Astrocyte of the hippocampus (primary cell): ENCODE measurements around the gene TARS1.
"Not testable (repeated sequence)": the region's sequence is repeated elsewhere in the genome, so short reads cannot be mapped to it uniquely, and the experiment has no call there.

ENCODE experiments used
- DNase-seq: peaks from one replicate; pipeline ENCODE4 v3.0.0; 2011; ENCODE audit warnings: low read depth, low spot score

The TARS1 gene

DNA sequence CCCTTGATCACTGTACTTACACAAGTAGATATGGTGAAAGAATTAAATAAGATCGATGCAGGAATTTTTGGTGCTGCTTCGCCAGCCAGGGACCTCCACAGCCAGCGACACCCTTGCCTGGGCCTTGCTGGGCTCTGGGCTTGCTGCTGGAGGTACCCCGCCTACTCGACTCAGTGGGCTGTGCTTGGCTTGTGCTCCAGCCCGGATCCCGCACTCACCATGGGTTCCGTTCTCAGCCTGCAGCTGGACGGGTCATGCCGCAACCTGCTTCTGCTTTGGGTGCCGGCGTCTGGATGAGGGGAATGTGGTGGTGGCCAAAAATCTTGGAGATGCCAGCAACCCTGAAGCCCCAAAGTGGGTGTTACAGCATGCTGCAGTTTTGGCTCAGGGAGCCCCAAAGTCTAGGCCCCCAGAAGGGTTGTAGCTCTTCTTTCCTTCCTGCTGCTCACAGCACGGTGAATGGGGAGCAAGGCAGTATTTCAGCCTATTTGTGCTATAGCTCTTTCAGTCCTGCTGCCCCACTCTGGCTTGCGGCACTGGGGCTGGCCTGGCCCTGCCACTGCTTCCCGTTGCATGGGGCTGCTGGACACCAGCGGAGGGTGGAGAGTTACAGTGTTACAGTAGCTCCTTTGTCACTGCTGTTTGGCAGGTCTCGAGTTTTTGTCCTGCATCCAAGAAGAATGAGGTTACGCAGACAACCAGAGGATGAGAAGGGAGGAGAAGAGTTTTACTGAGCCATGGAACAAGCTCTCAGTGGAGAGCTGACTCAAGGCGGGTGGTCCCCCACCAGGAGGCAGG is 48.0 kb downstream of the TARS1 start:
- DNase-seq = no peak

DNA sequence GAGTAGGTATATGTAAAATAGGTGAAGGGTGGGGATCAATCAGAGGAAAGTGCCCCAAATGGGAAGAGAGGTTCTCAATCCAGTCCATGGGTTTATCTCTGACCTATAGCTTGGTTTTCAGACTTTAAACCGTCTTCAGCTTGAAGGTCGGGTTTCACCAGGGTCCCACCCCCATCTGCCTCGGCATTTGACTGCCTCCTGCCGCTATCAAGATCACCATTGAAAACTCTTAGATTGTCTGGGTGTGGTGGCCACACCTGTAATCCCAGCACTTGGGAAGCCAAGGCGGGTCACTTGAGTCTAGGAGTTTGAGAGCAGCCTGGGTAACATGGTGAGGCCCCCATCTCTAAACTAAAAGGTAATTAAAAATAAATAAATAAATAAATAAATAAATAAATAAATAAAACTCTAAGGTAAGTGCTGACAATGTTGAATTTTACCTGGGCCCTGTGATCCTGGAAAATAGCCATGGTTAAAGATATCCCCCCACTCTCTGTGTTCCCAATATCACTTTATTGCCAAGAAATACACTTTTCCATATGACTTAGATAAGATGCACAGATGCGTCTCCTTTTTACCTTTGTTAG is 48.8 kb downstream of the TARS1 start:
- no peak for DNase-seq

DNA sequence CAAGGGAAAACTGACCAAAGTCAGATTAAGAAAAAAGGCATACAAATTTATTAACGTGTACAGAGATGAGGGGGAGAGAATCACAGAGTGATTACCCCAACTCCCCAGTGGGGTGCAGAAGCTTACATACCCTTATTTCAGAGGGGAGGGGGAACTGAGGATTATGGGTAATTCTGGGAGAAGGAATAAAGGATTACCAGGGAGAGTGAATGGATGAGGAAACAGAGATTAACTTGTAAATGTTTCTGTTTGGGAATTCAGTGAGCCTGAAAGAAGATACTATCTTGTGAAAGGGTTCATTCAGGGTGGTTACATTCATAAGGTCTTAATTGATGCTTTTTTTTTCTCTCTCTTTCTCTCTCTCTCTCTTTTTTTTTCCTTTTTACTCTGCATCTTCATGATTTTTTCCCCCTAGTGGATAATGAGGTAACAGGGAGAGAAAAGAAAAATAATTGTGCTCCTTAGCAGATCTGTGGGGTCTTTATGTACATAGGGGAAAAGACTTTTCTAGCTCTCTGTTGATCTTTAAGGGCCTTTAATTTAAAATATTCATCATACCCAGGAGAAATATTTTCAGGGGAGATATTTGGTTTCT is 49.4 kb downstream of the TARS1 start:
- DNase-seq = no peak

DNA sequence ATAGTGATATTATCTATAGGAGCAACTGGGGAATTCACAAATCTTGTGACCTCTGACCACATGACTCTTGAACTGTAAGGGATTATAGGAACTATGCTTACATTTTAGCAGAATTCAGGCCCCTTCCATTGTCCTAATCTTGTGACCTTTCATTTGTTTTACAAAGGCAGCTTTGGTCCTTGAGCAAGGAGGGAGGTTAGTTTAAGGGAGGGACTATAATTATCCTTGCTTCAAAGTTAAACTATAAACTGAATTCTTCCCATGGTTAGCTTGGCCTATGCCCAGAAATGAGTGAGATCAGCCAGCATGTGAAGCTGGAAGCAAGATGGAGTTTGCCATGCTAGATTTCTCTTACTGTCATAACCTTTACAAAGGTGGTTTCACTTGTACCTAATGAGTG is 51.2 kb downstream of the TARS1 start:
- peak; percentile 36 for DNase-seq

DNA sequence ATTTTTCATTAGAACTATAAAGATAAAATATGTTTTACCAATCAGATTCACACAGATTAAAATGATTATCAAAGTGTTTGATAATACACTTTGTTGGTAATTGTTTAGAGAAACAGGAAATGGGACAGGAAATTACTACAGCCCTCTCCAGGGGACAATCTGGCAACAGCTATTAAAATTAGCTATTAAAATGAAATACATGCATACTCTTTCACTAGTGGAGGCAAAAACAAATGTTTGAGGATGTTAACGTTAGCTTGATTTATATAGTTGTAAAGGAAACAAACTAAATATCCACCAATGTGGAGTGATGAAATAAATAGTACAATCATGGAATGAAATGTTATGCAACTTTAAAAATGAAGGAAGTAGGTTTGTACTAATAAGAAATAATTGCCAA is 53.7 kb downstream of the TARS1 start:
- no peak for DNase-seq

DNA sequence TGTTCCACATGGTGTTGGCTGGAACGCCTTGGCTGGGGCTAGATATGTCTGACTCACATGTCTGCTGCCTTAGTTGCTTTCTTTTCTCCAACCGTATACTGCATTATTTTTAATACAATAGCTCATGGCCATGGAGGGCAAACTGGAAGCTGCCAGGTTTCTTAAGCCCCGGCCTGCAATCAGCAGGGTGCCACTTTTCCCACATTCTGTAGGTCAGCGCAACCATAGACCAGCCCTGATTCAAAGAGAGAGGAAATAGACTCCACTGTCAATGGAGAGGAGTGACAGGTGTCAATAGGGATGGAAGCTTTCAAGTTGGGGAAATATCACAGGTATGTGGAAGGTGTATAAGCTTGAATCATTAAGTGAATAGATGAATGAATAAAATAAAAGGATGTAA is 60.5 kb downstream of the TARS1 start:
- DNase-seq = no peak

DNA sequence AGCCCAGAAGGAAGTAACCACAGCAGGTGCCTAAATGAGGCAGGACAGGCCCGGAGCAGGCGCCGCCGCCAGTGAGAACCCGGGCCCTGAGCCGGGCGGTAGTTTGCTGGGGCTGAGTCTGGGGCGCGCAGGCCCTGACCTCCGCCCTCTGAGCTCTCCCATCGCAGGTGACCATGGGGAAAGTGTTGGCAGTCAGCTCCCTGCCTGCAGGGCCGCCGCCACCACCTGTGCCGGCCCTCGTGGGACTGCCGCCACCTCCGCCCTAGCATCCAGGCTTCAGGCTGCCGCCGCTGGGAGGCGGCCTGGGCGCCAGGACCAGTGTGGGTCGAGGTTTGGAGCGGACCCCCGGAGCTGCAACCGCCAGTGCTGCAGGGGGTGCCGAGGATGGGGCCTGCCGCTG is 61.1 kb downstream of the TARS1 start:
- DNase-seq = no peak

DNA sequence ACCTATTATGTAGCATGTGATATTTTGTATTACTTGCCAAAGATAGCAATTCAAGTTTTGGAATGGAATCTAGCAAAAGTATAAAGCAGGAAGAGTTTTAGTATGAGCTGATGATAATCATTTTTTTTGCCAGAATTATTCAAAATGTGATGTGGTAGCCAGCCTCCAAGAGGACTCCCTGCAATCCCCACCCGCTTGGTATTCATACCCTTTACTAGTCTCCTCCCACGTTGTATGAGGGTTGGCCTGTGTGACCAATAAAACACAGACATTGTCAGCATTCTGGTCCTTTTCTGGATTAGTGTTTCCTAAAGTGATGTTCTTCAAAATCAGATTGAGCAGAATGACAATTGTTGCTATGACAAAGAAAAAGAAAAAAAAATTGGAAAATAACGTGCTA is 63.8 kb downstream of the TARS1 start:
- no peak for DNase-seq

DNA sequence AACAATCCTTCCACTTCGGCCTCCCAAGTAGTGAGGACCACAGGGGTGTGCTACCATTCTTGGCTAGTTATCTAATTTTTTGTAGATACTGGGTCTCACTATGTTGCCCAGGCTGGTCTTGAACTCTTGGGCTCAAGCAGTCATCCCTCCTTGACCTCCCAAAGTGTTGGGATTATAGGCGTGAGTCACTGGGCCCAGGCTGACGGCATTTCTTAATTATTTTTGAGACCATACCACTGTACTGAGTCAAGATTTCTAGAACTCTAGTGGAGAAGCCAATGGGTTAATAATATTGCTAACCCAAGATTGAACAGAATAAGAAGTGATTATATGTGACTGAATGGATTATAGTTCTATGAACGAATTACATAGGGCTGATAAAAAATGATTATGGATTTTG is 66.7 kb downstream of the TARS1 start:
- DNase-seq = no peak

DNA sequence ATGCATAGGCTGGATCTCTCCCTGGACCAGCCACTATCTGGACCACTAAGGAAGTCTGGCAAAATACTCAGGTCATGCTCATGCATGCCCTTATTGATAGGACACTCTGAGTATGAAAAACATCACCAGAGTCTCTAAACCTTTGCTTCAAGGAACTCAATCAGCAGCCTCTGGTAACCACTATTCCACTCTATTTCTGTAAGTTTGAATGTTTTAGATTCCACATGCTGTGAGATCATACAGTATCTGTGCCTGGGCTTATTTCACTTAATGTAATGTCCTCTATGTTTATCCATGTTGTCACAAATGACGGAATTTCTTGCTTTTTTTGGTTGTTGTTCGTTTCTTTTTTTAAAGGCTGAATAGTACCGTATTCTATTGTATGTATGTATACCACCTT is 68.3 kb downstream of the TARS1 start:
- peak; percentile 23 for DNase-seq

DNA sequence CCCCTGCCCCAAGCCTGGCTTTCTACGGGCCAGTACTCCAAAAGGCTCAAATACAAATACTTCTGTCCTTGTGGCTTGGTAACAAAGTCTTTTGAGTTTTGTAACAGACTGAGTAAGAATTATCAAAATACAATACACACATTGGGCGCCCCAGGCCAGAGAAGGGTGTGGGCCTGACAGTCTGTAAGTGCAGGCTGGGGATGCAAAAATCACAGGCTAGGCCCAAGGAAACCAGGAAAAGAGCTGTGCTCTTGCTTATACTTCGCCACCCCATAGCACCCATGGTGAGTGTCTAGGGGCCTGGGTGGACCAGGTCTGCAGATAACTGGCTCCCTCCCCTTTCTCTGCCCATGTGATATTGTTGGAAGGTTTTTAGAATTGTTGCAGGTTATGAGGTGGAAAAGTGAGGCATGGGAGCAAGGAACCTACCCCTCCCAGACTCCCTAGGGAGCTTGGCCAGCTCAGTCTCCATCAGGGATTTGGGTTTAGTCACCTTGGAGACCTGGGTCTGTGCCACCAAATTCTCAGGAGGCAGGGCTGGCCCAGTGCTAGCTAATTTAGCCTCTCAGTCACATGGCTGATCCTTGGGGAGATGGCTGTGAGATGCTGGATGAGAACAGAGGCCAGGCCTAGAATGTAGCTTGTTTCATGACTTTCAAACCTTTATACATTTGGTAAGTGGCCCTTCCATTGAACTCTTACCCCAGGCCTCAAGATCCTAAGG is 72.9 kb downstream of the TARS1 start:
- peak; percentile 31 for DNase-seq

DNA sequence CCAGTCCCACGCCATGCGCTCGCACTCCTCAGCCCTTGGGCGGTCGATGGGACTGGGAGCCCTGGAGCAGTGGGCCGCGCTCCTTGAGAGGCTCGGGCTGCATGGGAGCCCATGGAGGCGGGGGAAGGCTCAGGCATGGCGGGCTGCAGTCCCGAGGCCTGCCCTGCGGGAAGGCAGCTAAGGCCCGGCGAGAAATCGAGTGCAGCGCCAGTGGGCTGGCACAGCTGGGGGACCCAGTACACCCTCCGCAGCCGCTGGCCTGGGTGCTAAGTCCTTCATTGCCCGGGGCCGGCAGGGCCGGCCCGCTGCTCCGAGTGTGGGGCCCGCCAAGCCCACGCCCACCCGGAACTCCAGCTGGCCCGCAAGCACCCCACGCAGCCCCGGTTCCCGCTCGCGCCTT is 74.6 kb downstream of the TARS1 start:
- not testable (repeated sequence) for DNase-seq

DNA sequence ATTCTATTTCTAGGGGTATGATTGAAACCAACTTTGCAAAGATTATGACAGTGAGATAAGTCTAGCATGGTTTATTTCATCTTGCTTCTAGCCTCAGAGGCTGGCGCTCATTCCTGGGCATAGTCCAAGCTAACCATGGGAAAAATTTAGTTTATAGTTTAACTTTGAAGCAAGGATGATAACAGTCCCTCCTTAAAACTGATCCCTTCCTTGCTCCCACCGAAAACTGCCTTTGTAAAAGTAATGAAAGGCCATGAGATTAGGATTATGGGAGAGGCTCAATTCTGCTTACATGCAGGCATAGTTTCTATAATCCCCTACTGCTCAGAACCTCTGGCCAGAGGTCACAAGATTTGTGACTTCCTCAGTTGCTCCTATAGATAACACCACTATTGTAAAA is 75.7 kb downstream of the TARS1 start:
- DNase-seq = no peak
